Activated CD4-positive, alpha-beta T cell treated with anti-CD3 and anti-CD28 coated beads, Interleukin-2, amount 50 U/mL, for 48 hours (primary cell): ENCODE measurements around the gene OR14C36.
"Not testable (repeated sequence)": the region's sequence is repeated elsewhere in the genome, so short reads cannot be mapped to it uniquely, and the experiment has no call there.

ENCODE experiments used
- DNase-seq, 2 experiments: peaks; one replicate each; pipeline ENCODE4 v3.0.0-alpha.2; 2020

The OR14C36 gene

GRCh38 chr1:248348475-248348874 lies at the start of gene OR14C36:
Gene OR14C36, plus strand, starts transcription at chr1:248348775. Its CDS starts 0 bp downstream, at chr1:248348775.
- no peak for DNase-seq

- DNase-seq, result no peak
Measured at GRCh38 chr1:248303324-248303723, 45.3 kb upstream of the OR14C36 start, which contains the start of gene OR2T12. Gene OR2T12, minus strand, starts transcription at chr1:248303424. Its CDS starts 7,846 bp downstream, at chr1:248295578.

GRCh38 chr1:248305672-248306071 lies 42.9 kb upstream of the OR14C36 start:
- DNase-seq, result not testable (repeated sequence)

GRCh38 chr1:248306103-248306502 lies 42.5 kb upstream of the OR14C36 start:
- DNase-seq, result no peak

- DNase-seq, result not testable (repeated sequence)
Measured at GRCh38 chr1:248306740-248307139, 41.8 kb upstream of the OR14C36 start.

GRCh38 chr1:248316796-248317195 lies 31.8 kb upstream of the OR14C36 start:
- no peak for DNase-seq

GRCh38 chr1:248324468-248324867 lies 24.1 kb upstream of the OR14C36 start, which contains the start of gene OR2M7:
Gene OR2M7, minus strand, starts transcription at chr1:248324568. Its CDS starts 0 bp downstream, at chr1:248324568.
- DNase-seq, result no peak

- no peak for DNase-seq
Measured at GRCh38 chr1:248343451-248343850, 5.1 kb upstream of the OR14C36 start.

GRCh38 chr1:248359415-248359814 lies 10.8 kb downstream of the OR14C36 start:
- DNase-seq, result no peak

GRCh38 chr1:248361121-248361715 lies 12.6 kb downstream of the OR14C36 start, which contains the start of gene OR2T4:
Gene OR2T4, plus strand, starts transcription at chr1:248361665. Its CDS starts 0 bp downstream, at chr1:248361665.
- DNase-seq, result no peak

GRCh38 chr1:248366609-248367008 lies 18.0 kb downstream of the OR14C36 start:
- no peak for DNase-seq

- no peak for DNase-seq
Measured at GRCh38 chr1:248372394-248372793, 23.8 kb downstream of the OR14C36 start.

GRCh38 chr1:248373761-248374160 lies 25.2 kb downstream of the OR14C36 start:
- DNase-seq, result no peak

GRCh38 chr1:248375446-248375845 lies 26.9 kb downstream of the OR14C36 start, which contains the start of gene OR2T6:
Gene OR2T6, plus strand, starts transcription at chr1:248375746. Its CDS starts 11,863 bp downstream, at chr1:248387609.
- no peak for DNase-seq

- DNase-seq, result no peak
Measured at GRCh38 chr1:248376916-248377315, 28.3 kb downstream of the OR14C36 start.

GRCh38 chr1:248380854-248381253 lies 32.3 kb downstream of the OR14C36 start:
- no peak for DNase-seq

- DNase-seq, result no peak
Measured at GRCh38 chr1:248388426-248388825, 39.9 kb downstream of the OR14C36 start.

- DNase-seq, result no peak
Measured at GRCh38 chr1:248393050-248393449, 44.5 kb downstream of the OR14C36 start.
